Stimulated activated CD8-positive, alpha-beta memory T cell treated with anti-CD3 and anti-CD28 coated beads, Interleukin-4, amount 100 ng/mL, for 48 hours (primary cell): ENCODE results near the gene UBXN10.
A peak's percentile ranks its signal among the peaks of the same experiment; 100 is the strongest.
"Not testable (repeated sequence)": the region's sequence is repeated elsewhere in the genome, so short reads cannot be mapped to it uniquely, and the experiment has no call there.

Experiments
- DNase-seq: peaks from one replicate; pipeline ENCODE4 v3.0.0-alpha.2; 2020

UBXN10 gene

DNA sequence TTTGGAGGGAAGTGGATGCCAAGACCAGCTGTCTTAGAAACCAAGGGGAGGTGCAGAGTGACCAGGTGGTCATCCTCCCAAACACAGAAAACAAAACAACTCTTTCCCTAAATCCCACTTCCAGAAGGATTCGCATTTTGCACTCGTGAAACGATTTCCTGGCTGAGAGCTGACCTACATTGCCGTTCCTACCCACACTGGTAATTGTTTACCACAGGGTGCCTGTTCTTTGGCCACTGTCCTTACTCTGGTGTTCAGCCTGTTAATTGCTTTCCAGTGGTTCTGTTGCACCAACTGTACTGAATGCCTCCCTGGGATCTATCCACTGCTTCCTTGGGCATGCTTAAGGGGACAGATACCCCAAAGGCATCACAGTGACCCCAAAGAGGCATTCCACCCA lies 23.6 kb downstream of the UBXN10 start:
- DNase-seq, result no peak

DNA sequence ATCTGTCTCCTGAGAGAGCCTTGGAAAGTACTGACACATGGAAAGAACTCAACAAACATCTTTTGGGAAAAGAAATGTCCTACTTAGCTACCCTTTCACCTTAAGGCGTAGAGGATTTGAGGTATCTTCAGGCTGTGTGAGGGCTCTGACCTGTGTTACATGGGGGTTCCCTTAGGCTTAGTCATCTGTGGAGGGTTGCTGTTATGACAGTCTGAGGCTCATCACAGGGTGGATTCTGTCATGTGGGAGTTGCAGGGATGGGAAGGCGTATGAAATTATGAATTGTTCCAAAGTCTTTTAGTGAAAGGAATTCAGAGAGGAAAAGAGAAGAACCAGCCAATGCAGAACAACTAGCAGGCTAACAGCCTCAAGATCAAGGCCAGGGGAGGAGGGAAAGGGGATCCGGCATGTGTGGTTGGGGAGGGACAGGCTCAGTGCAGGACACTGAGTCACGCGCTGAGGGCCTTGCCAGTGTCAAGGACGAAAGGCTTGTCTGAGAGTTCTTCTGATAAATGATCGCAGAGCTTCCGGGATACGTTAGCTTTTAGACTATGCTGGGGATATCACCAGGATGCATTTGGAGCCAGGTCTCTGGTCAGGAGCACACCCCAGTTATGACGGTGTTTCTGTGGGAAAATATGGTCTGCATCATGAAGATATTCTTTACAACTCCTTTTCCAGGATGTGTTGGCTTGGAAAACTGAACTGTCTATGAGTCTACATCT lies 25.0 kb downstream of the UBXN10 start:
- DNase-seq, result no peak

DNA sequence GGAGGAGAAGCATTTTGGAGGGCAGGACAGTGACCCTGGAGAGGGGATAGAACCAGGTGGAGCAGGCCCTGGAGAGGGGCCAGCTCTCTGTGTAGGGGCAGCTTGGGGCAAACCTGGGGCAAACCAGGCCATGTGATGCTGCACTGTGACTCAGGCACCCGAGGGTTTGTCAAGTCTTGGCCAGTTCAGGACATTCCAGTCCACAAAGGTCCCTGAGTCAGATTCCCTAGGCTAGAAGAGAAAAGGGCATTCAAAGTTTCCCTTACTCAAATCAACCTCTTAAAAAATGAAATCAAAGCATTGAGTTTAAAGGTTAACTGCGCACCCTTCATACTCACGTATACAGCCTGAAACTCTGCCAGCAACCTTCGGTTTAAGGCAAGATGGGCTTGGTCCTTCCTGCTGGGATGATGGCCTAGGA lies 25.6 kb downstream of the UBXN10 start:
- no peak for DNase-seq

DNA sequence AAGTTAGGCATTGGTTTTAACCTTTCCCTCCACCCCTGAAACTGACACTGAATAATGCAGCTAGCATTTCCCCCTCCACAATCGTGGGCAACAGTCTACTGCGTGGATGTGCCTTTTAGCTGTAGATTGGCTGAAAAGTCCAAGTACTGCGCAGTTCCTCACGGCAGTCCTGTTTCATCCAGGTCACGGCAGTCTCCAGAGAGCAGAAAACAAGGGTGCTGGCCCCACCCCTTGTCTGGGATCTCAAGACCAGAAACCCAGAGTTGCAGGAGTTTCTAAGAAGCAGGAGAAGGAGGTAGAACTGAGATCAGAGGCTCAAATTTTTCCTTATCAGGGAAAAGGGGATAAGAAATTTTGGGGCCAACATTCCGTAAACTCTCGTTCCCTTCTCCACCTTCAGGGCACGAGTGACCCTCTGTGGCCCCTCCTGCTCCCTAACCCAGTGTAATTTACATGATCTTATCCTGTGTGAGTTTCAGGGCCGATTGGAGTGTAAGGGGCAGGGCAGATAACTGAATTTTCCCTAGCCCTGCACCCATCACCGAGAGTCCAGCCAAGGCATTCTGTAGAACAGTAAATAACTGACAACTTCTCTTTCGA lies 26.3 kb downstream of the UBXN10 start:
- no peak for DNase-seq

DNA sequence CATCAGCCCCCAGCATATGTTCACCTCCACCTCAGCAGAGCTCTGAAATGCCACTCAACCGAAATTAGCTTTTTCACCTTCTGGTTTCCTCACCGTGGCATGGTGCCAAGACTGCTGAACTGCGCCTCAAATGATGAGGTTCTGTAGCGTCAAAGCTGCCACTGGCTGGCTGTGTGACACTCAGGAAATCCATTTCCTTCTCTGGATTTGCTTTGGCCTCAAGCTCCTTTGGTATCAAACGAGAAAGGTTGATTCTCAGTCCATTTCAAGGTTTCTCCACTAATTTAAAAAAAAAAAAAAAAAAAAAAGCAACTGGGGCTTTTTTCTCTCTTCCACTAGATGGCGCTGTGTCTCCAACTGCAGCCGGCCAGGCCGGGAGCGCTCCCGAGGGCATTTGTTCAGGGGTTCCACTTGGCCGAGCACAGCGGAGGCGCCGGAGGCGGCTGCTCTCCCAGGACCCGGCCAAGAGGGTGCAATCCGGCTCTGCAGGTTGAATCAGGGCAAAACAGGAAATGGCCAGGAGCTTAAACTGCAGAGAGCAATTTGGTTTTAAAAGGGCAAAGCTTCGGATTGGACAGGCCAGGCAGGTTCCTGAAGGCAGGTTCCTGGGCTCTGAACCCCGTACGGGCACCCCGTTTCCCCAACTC lies 26.9 kb downstream of the UBXN10 start:
- DNase-seq, result peak; percentile 61

DNA sequence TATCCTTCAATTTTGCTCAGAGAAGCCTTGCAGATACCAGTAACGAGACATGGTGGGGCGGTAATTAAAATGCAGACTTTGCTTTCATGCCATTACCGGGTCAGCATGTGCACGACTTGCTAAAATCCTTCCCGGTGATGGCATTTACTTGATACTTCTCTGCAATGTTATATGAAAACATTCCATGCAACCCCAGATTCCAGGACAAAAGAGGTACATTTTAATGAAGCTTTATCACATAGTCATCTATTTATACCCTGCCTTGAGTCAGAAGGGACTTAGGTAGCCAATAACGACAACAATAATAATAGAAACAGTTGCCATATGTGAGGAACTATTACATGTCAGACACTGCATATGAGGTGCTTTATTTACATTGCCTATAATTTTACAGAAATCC lies 29.8 kb downstream of the UBXN10 start:
- DNase-seq, result no peak

DNA sequence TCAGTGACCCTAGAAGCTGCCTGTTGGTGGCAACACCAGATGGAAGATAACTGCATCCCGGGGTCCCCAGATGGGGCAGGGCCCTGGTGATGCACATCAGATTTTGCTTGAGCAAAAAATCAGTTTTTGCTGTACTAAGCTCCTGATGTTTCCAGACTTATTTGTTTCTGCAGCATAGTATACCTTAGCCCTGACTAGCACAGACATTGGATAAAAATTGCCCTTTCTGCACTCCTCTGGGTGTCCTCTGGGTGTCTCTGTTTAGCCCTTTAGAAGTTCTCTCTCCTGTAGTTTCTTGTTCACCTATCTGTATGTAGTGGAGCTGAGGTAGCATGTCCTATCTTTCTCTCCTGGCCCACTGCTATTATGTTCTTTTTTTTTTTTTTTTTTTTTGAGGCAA lies 30.7 kb downstream of the UBXN10 start:
- DNase-seq, result no peak

DNA sequence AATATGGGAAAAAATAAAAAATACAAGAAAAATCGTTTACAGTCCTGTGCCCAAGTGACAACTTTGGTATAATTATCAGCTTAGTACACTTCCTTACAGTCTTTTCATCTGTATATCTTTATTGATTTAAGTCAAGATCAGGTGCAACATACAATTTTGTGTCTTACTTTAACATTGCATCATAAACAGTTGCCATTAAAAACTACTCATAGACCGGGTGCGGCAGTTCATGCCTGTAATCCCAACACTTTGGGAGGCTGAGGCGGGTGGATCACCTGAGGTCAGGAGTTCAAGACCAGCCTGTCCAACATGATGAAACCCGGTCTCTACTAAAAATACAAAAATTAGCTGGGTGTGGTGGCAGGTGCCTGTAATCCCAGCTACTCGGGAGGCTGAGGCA lies 33.2 kb downstream of the UBXN10 start:
- not testable (repeated sequence) for DNase-seq

DNA sequence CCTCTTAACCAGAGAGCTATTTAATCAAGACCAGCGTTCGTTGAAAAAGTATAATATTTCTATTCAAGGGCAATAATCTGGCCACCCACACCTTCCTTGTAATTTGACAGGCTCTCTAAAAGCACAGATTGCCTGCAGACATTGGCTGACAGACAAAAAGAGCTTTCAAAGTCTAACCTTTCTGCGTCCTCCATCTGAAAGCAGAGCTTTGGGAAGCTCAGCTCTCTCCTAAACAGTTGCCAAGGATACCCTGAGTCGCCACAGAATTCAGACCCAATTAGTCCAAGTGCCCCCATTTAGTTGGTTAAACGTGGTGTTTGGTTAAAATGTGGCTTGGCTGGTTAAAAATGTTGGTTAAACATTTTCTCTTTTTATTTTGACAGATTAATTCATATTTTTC lies 34.1 kb downstream of the UBXN10 start:
- no peak for DNase-seq

DNA sequence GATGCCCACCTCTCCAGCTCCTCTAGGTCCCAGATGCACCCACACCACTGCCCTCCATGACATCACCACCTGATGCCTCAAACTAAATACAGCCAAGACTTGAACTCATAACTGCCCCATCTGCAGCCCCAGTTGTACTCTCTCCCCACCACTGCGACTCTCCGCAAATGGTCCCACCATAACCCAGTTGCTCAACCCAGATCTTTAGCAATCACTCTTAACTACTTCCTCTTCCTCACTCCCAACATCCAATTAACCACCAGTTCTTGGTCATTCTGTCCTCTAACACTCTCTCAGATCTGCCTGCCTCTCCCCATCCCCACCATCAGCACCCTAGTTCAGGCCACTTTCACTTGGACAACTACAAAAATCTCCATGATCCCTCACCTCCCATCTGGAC lies 37.2 kb downstream of the UBXN10 start:
- no peak for DNase-seq

DNA sequence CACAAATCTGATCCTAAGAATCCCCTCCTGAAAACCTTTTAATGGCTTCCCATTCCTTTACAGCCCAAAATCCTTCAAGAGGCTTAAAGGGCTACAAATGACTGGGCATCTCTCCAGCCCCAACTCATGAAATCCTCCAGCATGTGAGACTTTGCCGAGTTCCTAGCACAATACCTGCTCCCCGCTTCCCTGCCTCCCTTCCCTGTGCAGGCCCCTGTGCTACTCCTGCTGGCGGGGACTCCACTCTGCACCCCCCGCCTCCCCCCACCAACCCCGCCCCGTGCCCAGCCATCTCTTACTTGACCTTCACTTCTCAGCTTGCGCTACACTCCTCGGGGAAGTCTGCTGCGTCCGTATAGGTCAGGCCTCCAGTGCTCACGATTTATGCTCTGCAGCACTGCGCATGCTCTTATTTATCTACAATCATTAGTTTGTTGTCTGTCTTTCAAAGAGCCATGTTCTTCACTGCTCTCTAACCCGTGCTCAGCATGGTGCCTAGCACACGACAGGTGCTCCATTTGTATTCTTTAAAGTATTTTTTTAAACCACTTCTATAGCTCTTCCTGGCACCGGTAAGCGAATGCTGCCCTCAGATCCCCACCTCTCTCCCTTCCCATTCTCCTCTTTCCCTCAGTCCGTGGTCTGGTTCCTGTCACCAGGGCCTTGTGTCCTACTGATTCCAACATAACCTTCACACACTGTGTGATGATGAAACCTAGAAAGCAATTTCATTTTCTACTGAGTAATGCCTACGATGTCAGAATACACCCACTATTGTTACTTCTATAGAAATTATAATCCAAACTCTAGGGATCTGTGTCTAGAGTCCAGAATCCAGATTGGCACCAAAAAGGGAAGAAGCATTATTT lies 37.9 kb downstream of the UBXN10 start:
- DNase-seq, result no peak

DNA sequence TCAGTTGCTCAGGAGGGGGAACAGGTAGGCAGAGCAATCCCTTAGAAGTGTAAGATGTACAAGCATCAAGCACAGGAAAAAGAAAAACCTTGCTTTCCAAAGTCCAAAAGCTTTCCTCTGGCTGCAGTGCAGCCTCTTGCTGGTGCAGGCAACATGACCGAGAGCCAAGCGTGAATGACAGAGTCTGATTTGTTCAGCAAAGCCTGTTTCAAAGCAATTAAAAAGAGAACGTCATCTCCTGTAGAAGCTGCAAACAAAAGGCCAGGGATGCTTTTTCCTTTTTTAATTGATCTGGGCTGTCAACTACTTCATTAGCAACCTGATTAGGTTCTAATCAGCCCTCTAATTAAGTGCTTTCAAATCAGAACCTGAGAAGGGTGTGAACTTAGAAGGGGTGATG lies 38.6 kb downstream of the UBXN10 start:
- no peak for DNase-seq

DNA sequence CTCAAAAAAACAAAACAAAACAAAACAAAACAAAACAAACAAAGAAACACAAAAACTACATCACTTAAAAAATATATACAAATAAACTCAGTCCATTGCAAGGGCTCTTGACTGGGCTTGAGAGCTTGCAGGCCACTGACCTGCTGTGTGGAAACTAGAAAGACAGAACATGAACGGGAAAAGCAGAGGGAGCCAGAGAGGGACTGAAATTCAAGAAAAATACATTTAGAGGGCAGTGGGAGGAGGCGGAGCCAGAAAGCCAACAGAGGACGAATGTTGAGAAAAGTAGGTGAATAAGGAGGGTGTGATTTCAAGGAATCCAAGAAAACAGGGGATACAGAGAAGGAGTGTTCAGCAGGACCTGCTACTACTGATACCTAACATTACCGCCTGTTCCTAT lies 41.8 kb downstream of the UBXN10 start:
- DNase-seq, result no peak

DNA sequence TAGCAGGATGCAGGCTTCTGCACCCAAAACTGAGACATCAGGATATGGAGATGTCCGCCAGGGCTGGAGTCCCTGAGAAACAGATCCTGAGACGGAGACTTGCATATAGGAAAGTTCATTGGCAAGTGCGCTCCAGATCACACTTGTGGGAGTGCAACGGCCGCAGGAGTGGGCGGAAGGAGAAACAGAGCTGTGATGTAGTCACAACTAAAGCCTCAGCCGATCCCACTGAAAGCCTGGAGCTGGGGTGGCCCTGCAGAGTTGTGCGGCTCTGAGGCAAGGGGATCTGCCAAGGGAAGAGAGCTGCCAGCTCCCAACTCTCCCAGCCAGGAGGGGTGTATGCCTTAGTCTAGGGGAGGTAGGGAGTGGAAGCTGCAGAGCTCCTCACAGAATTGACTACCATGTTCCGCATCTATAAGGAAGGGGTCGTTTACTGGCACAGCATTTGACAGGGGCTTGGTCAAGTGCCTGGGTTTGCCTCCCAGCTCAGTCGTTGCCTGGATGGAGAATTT lies 42.5 kb downstream of the UBXN10 start:
- no peak for DNase-seq

DNA sequence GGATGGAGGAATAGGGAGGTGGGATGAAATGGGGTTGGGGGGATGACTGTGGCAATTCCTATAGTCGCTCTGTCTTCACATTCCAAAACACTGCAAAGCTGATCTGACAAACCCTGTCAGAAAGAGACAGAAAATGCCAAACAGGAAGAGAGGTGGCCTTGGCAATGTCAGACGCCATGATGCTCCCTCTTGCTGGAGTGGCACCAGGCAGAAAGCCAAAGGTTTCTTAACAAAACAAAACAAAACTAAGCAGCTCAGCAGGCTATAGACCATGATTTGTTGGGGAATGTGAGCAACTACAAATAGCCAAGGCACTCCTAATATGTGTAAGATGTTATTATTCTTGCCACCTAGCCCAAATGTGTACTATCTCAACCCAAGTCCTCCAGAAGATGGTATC lies 43.3 kb downstream of the UBXN10 start:
- DNase-seq, result no peak

DNA sequence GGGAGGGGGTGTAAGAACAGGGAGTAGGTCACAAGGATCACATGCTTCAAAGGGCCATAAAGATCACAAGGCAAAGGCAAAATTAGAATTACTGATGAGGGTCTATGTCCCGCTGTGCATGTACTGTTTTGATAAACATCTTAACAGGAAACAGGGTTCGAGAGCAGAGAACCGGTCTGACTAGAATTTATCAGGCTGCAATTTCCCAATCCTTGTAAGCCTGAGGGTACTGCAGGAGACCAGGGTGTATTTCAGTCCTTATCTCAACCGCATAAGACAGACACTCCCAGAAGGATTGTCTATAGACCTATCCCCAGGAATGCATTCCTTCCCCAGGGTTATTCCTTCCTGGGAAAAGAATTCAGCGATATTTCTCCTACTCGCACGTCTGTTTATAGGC lies 46.7 kb downstream of the UBXN10 start:
- DNase-seq, result not testable (repeated sequence)

DNA sequence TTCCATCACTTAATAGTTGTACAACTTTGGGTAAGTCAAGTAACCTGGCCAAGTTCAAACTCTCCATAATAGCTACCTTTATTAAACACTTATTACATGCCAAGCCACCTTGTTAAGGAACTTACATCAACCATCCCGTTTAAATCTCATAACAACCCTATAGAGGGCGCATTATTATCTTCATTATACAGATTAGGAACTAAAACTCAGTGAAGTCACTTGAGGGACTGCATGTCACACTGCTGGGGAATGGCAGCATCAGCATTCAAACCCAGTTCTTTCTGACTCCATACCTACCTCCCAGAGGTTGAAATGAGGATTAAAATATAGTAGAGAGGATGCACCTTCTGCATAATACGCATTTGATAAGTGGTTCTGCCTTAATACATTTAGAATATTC lies 47.5 kb downstream of the UBXN10 start:
- DNase-seq, result no peak

DNA sequence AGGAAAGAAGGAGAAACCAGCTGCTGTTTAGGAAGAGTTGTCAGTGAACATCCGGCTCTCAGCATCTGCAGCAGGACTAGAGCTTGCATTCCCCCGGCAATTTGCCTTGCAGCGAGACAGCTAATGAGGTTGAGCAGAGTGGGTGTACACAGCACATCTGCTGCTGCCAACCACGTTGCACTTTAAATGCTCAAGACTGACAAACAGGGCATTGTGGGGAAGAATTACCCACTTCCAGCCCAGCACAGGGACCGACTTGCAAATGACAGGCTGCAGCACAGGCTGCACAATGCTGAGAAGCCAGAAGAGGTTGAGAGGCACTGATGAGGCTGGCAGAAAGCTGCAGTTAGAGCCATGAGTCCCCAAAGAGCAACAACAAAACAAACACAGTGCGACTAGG lies 48.0 kb downstream of the UBXN10 start:
- DNase-seq, result no peak

DNA sequence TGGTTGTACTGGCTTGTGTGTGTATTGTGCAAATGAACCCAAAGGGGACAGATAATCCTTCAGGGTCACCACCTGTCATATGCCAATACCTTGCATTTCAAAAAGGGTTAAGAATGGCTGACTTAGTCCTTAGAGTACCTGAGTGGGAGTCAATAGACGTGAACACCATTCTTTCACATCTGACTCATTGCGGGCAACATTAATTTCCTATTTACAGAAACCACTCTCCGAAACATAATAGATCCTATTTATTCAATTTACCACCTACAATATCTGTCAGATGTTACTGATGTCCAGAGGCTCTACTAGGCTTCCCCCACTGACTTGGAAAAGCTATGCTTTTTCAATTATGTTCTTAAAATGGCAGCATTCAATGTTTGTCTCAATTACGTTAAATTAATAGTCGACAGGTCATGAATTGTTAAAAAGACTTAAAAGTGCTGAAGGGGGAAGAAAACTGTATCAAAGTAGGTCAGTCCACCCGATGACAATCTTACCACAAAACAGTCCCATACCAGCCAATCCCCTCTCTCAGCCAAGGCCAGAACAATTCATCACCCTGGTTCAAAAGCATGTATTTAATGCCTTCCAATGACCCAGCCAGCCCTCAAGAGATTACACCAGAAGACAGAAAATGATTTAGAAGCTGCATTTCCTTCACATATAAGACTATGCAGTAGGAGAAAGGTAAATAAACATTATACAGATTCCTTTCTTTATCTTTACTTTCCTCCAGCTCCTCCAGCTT lies 49.1 kb downstream of the UBXN10 start:
- DNase-seq, result no peak

DNA sequence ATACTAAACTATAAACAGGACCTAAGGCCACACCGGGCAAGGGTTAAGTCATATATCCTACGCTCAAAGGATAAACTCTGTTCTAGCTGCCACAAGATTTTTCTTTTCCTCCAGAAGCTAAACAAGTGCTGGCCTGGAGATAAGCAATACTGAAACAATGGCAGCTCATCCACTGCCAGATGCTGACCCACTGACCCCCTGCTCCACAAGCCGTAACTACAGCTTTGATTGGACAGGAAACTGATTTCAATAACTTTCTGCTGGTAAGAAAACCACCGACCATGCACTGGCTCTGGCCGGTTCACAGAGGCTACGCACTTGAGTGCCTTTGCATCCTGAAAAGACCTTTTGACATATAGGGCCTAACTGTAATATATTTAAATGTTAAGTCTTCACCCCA lies 51.8 kb downstream of the UBXN10 start:
- no peak for DNase-seq

DNA sequence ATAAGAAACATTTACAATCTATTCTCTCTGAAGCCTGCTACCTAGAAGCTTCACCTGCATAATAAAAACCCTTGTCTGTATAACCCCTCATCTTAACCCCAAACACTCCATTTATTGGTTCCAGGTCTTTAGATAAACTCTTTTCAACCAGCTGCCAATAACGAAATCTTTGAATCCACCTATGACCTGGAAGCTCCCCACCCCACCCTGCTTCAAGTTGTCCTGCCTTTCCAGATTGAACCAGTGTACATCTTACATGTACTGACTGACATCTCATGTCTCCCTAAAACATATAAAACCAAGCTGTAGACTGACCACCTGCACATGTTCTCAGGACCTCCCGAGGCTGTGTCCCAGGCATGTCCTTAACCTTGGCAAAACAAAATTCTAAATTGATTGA lies 54.1 kb downstream of the UBXN10 start:
- no peak for DNase-seq

DNA sequence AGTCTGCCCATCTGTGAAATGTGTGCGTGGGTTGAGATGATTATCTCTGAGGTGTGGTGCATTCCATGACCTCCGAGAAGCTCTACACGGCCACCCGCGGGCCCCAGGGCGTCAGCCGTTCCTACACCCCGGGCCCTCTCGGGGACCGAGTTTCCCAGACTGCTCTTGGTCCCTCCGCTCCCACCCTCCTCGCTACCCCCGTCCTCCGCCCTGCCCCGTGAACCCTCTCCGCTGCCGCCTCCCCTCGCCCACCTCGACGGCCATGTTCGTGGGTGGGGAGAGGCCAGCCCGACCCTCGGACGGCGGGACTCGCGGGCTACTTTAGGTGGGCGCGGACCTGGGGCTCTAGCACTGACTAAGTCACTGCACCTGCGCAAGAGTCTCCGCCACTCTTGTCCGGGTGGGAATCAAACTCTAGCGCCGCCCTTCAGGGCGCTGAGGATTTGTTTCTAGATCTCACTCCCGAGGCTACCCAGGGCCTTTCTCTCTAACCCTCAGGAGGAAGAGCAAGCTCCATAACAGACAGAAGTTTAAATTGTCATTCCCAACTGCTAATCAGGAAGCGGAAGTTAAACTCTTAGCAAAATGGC lies 57.1 kb downstream of the UBXN10 start:
- no peak for DNase-seq
